Endometrial microvascular endothelial cells (primary cell): ENCODE results near the gene SMG6. TPM values are rescaled to one million over a fixed set of nuclear protein-coding genes. Genes with fewer than 3 reads are reported as not detected.

Source experiments
- in situ Hi-C: cut with HindIII; loops from 2 replicates; pipeline ENCODE4 v1.10.0; 2017; ENCODE audit warnings: low sequenced_read_pairs, low pct_unique_long_range_greater_than_20kb; ENCODE audit errors: inconsistent ontology term
- total RNA-seq: library from RNA; depleted of rRNA; stranded (reverse); fragments of >200 nt; gene quantifications from one replicate; pipeline ENCODE4 v1.2.3, GENCODE V29; 2015; ENCODE audit errors: inconsistent ontology term

Gene SMG6
- total RNA-seq, 1 donor from 2014 or later, result 67.2 TPM

- in situ Hi-C loops, result no loop called here
These were observed 164.8 kb downstream of the SMG6 start for GRCh38 chr17:2138761-2139160.

- in situ Hi-C loops, result no loop called here
These were observed 165.3 kb downstream of the SMG6 start for GRCh38 chr17:2138318-2138717.

DNA sequence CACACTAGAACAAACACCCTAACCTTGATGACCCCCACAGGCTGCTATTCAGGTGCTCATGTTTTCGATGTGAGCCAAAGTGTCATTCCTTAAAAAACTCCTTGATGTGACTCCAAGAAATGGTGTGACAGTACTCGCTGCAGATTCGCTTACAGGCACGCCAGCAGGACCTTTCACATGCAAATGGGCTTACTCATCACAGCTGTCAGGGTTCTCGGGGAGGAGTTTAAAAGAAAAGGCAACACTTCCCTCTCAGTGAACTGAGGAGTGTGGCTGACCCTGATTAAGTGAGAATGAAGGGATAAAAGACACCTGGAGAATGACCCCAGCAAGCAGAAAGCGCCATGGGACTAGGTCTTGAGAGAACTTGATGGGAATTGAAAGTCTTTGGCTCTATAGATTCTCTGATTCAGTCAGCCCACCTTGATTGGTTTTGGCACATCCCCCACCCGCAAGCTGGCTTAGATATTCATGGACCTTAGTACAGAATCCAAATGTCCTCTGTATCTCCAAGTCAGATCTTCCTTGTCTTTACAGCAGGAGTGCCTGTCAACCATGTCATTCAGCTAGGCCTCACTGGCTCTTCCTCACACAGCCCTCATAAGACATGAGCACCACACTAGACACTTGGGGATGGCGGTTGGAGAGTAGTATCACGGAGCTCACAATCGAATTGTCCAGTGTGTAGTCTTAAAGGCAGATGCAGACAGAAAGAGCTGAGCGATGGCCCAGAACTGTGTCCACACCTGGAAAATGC is 166.1 kb downstream of the SMG6 start:
- in situ Hi-C loops, result no loop called here

DNA sequence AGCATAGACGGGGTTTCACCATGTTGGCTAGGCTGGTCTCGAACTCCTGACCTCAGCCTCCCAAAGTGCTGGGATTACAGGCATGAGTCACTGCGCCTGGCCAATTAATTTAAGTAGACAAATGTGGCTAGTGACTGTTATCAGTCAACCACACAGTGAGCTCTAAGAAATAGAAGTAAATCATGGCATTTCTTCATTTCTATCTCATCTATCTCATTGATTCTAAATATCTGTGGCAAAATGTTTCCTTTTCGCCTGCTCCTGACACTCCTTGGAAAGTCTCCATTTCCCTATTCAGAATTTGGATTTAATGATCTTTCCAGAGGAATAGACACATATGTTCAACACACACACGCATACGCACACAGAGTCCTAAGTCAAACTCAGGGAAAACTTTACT is 167.3 kb downstream of the SMG6 start:
- in situ Hi-C loops, result no loop called here

DNA sequence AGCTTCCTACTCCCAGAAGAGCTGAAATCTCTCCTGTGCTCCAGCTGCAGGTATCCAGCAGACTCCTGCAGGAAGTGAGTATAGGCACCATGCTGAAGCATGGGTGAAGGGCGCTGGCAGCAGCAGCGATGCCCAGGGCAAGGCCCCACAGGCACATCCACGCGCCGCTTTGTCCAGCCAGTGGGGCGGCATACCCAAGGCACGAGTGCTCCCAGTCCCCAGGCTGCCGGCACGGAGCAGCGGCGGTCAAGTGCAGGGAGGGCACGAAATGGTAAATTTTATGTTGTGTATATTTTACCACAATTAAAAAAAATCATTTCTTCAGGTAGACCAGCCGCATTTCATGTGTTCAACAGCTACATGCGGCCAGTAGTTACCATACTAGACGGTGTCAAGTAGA is 175.6 kb downstream of the SMG6 start:
- in situ Hi-C loops, result no loop called here

- in situ Hi-C loops, result no loop called here
These were observed 178.5 kb downstream of the SMG6 start for GRCh38 chr17:2125013-2125535.

DNA sequence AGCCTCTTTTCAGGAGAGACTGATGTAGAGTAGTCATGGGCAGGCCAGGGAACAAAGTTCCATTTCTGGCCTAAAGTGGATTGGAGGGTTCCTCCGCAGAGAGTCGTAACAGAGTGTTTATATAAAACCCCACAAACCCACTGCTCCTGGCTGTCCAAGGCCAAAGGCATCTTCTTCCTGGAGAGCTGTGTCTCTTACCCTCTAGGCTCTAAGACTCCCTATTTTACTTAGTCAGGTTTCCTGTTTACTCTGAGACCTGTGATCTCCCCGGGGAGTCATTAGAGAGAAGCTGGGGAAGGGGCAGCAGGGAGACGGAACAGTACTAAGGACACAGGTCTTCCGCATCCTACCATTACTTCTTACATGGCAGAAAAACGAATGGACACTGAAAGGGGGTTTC is 179.2 kb downstream of the SMG6 start:
- in situ Hi-C loops, result no loop called here

DNA sequence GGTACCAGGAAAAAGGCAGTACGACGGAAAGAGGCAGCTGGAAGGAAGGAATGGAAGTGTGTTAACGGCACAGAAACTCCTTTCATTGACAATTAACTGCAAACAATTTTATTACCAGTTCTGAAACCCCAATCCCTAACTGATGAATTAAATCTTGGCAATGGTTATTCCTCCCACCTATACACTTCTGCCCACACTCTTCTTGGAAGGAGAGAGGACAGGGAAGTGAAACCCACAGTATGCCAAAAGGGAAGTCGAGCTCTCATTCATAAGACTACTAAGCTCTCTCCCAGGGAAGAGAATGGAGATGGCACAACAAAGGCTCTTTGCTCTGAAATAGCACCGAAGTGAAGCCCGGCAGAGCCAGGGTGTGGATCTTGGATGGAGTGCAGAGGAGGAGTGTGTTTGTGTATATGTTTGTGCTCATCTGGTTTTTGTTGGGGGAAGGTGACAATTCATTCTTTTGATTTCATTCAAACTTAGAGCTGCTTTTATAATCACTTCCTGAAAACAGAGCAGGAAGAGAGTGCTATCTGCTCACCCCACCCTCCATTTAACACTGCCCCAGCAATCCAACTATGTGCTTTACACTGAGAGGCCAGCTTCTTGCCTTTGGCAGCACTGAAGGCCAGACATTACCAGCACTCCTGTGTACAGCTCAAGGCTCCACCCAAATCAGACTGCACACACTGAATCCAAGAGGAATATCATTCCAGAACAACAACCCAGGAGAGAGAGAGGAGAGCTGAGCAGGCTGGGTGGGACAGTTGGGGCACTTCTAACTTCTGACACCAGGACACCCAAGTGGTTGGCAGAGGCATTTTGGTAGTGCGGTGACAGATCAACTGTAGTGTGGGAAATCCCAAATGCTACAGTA is 180.0 kb downstream of the SMG6 start:
- in situ Hi-C loops, result no loop called here

DNA sequence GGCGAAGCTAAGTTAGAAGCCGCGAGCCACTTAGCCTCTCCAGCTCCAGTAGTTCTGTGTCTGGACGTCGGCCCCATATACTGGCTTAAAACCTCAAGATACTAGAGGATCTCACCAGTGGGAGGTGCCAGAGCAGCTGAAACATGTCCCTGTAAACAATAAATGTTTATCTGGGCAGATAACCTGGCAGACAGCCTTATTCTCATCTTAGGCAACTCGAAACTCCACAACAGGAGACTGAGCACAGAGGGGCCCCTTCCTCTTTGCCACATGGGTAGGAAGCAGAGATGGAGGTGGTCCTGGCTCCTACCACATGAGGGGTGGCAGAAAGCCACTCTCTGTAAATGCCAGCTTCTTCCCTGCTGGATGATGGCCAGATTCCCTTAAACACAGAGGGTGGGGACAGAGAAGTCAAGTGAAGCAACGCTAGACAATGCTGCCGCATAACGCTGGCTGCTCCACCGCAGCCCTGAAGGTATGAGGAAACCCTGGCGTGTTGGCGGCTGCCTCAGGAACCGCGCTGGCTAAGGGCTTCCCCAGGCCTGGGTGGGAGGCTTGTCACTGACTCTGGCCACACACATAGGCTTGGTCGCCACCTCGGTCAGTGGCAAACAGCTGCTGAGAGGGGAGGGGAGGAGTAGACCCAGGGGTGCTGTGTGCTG is 180.8 kb downstream of the SMG6 start:
- in situ Hi-C loops, result no loop called here

GRCh38 chr17:2120586-2121335 is 182.8 kb downstream of the SMG6 start:
- in situ Hi-C loops, result no loop called here

GRCh38 chr17:2113279-2113622 is 190.3 kb downstream of the SMG6 start:
- in situ Hi-C loops, result no loop called here

GRCh38 chr17:2111691-2112090 is 191.9 kb downstream of the SMG6 start:
- in situ Hi-C loops, result no loop called here

GRCh38 chr17:2110436-2110835 is 193.1 kb downstream of the SMG6 start:
- in situ Hi-C loops, result no loop called here

- in situ Hi-C loops, result no loop called here
These were observed 195.4 kb downstream of the SMG6 start for GRCh38 chr17:2108170-2108569.

- in situ Hi-C loops, result no loop called here
These were observed 196.1 kb downstream of the SMG6 start for GRCh38 chr17:2107506-2107905.

DNA sequence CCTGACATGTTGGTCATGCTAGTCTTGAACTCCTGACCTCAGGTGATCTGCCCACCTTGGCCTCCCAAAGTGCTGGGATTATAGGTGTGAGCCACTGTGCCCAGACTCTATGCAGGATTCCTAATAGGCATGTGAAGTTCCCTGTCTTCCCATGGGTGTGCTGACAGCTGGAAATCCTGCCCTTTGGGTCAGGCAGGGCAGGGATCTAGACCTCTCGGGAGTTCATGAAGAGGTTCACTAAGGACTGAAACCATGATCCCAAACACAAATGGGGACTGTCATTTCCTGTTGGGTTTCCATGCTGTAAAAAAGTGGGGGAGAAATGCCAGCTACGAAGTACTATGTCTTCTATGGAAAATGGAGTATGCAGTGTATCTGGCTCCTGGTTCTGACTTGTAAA is 196.5 kb downstream of the SMG6 start:
- in situ Hi-C loops, result no loop called here

GRCh38 chr17:2106308-2106955 is 197.2 kb downstream of the SMG6 start:
- in situ Hi-C loops, result no loop called here

DNA sequence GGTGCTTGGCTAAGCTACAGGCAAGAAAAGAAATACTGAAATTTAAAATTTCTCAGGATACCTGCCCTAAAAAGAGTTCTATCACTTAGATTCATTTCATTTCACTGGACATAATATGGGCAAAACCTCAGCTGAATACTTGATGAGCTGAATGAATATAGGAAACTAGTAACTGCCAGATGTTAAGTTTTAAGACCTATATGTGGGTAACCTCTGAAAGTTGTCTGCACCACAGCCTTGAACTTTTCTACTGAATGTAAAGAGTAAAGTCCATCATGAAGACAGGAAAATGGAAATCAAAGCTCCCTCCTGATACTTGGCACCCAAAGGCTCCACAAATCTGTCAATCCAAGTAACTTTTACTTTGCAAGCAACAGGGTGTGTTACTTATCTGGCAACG is 197.9 kb downstream of the SMG6 start:
- in situ Hi-C loops, result no loop called here
